Measurements from ENCODE around the gene CXCL9.

Gene CXCL9

DNA sequence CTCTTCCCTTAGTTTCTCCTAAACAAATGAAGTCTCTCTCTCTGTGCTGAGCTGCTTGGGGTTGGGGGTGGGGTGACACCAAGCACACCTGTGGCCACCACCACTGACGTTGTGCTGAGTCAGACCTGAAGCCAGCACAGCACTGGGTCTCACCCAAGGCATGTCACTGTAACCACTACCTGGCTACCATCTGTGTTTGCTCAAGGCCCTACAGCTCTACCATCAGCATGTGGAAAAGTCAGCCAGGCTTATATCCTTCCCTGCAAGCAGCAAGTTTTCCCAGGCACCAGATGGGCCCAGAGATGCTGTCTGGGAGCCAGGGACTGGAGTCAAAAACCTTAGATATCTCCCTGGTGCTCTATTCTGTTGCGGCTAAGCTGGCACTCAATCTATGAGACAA, 9.1 kb upstream of the CXCL9 start:
- Histone ChIP-seq H3K9me2 (replicated peaks; ENCODE audit: insufficient read depth, low read length) (no peaks in the 10 kb centered on the region), H4K20me1 (ENCODE audit: low read depth, low read length) (no peaks in the 10 kb centered on the region), H3K9ac (ENCODE audit: low read length) (no peak overlapping the region), H3K9me3 (ENCODE audit: insufficient read depth, low read length) (no peaks in the 10 kb centered on the region), H2AFZ (ENCODE audit: low read depth, low read length, severe bottlenecking) (no peak overlapping the region), H3K79me2 (ENCODE audit: insufficient read depth, low read length) (no peaks in the 10 kb centered on the region), H3K27me3 (ENCODE audit: low read length) (no peaks in the 10 kb centered on the region), H3K36me3 (ENCODE audit: low read length) (no peaks in the 10 kb centered on the region), H3K27ac (ENCODE audit: low read depth, low read length) (no peak overlapping the region), H3K4me2 (ENCODE audit: low read depth, low read length, poor library complexity, severe bottlenecking) (no peak overlapping the region), H3F3A (ENCODE audit: insufficient read depth) (no peaks in the 10 kb centered on the region), H3K4me3 (ENCODE audit: insufficient read depth, low read length, poor library complexity, severe bottlenecking) (no peak overlapping the region)
- TF ChIP-seq CTCF (IDR thresholded peaks at IDR 0.05; ENCODE audit: insufficient read depth, low read length, poor library complexity, severe bottlenecking) (no peak), EZH2phosphoT487 (conservative IDR thresholded peaks at IDR 0.05; ENCODE audit: low read length) (no peak)

DNA sequence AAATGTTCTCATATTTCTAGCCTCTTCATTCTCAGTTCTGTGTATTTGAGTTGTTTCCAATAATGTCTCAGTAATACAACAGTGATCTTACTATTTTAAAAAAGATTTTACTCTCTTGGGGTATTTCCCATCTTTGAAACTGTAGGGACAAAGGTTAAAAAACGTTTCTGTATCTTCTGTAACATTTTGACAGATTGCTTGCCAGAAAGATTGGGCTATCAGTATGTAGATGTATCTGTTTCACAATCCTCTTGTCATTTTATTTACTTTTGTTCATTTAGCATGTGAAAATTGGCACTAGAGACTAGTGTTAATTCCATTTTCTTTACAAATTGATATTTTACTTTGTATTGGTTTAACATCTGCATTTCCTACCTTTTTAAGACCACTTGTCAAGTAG, 6.2 kb upstream of the CXCL9 start:
- no peaks in the 10 kb centered on the region for H3F3A ChIP-seq (ENCODE audit: insufficient read depth)

GRCh38 chr4:76012388-76012801, 5.1 kb upstream of the CXCL9 start:
- H3K27ac ChIP-seq (ENCODE audit: low read depth, low read length) = no peak overlapping the region

More for the DNA sequence above, 6.2 kb upstream of the CXCL9 start:
- Histone ChIP-seq H4K20me1 (ENCODE audit: low read depth, low read length) (no peaks in the 10 kb centered on the region), H3K4me3 (ENCODE audit: insufficient read depth, low read length, poor library complexity, severe bottlenecking) (no peak overlapping the region), H3K9ac (ENCODE audit: low read length) (no peak overlapping the region), H3K9me2 (replicated peaks; ENCODE audit: insufficient read depth, low read length) (no peaks in the 10 kb centered on the region), H2AFZ (ENCODE audit: low read depth, low read length, severe bottlenecking) (no peak overlapping the region), H3K4me2 (ENCODE audit: low read depth, low read length, poor library complexity, severe bottlenecking) (no peak overlapping the region), H3K27ac (ENCODE audit: low read depth, low read length) (no peak overlapping the region), H3K79me2 (ENCODE audit: insufficient read depth, low read length) (no peaks in the 10 kb centered on the region), H3K36me3 (ENCODE audit: low read length) (no peaks in the 10 kb centered on the region), H3K9me3 (ENCODE audit: insufficient read depth, low read length) (no peaks in the 10 kb centered on the region), H3K27me3 (ENCODE audit: low read length) (no peaks in the 10 kb centered on the region)
- no peak for TF ChIP-seq EZH2phosphoT487 (conservative IDR thresholded peaks at IDR 0.05; ENCODE audit: low read length)
- TF ChIP-seq CTCF (IDR thresholded peaks at IDR 0.05; ENCODE audit: insufficient read depth, low read length, poor library complexity, severe bottlenecking) = no peak

More at GRCh38 chr4:76012388-76012801, 5.1 kb upstream of the CXCL9 start:
- H3F3A ChIP-seq (ENCODE audit: insufficient read depth) = no peaks in the 10 kb centered on the region
- no peaks in the 10 kb centered on the region for H3K36me3 ChIP-seq (ENCODE audit: low read length)
- no peaks in the 10 kb centered on the region for H3K79me2 ChIP-seq (ENCODE audit: insufficient read depth, low read length)
- TF ChIP-seq CTCF (IDR thresholded peaks at IDR 0.05; ENCODE audit: insufficient read depth, low read length, poor library complexity, severe bottlenecking) (no peak), EZH2phosphoT487 (conservative IDR thresholded peaks at IDR 0.05; ENCODE audit: low read length) (no peak)
- no peaks in the 10 kb centered on the region for H3K27me3 ChIP-seq (ENCODE audit: low read length)
- no peaks in the 10 kb centered on the region for H3K9me2 ChIP-seq (replicated peaks; ENCODE audit: insufficient read depth, low read length)
- no peak overlapping the region for H3K4me3 ChIP-seq (ENCODE audit: insufficient read depth, low read length, poor library complexity, severe bottlenecking)
- no peak overlapping the region for H3K4me2 ChIP-seq (ENCODE audit: low read depth, low read length, poor library complexity, severe bottlenecking)
- no peaks in the 10 kb centered on the region for H3K9me3 ChIP-seq (ENCODE audit: insufficient read depth, low read length)
- no peak overlapping the region for H3K9ac ChIP-seq (ENCODE audit: low read length)
- H4K20me1 ChIP-seq (ENCODE audit: low read depth, low read length) = no peaks in the 10 kb centered on the region
- no peak overlapping the region for H2AFZ ChIP-seq (ENCODE audit: low read depth, low read length, severe bottlenecking)
